22Rv1 (cell line): ENCODE results near the gene TKFC.

Experiments used
- ZFX ChIP-seq: fragments of 450-650 bp; IDR thresholded peaks from 2 replicates; pipeline ENCODE4 v1.6.1; 2017; ENCODE audit warnings: antibody characterized with exemption, borderline replicate concordance
- TF ChIP-seq, protein P1 (sequence below): fragments of 450-650 bp; IDR thresholded peaks from 2 replicates; pipeline ENCODE4 v1.5.1; 2017; ENCODE audit warnings: mild to moderate bottlenecking

DNA sequence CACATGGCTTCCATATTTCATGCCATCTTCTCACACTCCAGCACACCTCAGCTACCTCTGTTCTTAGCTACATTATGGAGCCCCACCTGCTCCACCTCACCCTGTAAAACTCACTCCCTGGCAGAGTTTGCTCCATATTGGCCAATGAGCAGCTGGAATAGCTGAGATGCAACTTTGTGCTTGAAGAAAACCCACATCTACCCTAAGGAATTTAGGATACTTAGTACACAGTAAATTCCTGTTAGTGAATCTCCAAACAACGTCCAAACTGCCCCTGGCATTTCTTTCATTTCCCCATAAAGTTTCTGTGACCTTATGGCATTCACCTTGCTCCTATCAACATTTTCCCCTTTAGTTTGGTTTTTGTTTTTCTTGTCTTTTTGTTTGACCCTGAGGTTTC is 35.7 kb upstream of the TKFC start:
- TF ChIP-seq, protein P1, sequence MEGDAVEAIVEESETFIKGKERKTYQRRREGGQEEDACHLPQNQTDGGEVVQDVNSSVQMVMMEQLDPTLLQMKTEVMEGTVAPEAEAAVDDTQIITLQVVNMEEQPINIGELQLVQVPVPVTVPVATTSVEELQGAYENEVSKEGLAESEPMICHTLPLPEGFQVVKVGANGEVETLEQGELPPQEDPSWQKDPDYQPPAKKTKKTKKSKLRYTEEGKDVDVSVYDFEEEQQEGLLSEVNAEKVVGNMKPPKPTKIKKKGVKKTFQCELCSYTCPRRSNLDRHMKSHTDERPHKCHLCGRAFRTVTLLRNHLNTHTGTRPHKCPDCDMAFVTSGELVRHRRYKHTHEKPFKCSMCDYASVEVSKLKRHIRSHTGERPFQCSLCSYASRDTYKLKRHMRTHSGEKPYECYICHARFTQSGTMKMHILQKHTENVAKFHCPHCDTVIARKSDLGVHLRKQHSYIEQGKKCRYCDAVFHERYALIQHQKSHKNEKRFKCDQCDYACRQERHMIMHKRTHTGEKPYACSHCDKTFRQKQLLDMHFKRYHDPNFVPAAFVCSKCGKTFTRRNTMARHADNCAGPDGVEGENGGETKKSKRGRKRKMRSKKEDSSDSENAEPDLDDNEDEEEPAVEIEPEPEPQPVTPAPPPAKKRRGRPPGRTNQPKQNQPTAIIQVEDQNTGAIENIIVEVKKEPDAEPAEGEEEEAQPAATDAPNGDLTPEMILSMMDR, result no peak
- TF ChIP-seq ZFX, result no peak
